ENCODE measurements around the gene CALR3.
"Not testable (repeated sequence)": the region's sequence is repeated elsewhere in the genome, so short reads cannot be mapped to it uniquely, and the experiment has no call there.

CALR3 gene

GRCh38 chr19:16452325-16452724 is 43.6 kb downstream of the CALR3 start:
- no peak overlapping the region for H3K4me3 Mint-ChIP-seq

GRCh38 chr19:16449330-16449961 is 46.5 kb downstream of the CALR3 start:
- DNase-seq: peak; percentile 44 to 57 (median 47)
- H3K4me3 Mint-ChIP-seq: peak overlapping the region; percentile 53 to 67
- peak overlapping the region; percentile 88 to 92 for H3K27ac Mint-ChIP-seq

More at GRCh38 chr19:16452325-16452724, 43.6 kb downstream of the CALR3 start:
- peak overlapping the region in 1 of 2 donors; percentile 54 for H3K27ac Mint-ChIP-seq
- no peaks in the 10 kb centered on the region for H3K27me3 Mint-ChIP-seq
- no peak for DNase-seq
- peaks cover 3 to 6% of the 10 kb centered on the region in 2 donors for H3K9me3 Mint-ChIP-seq
- H3K4me1 Mint-ChIP-seq (ENCODE audit: low read depth in 2 of 2): peaks cover 52 to 65% of the 10 kb centered on the region in 2 donors
- H3K36me3 Mint-ChIP-seq (ENCODE audit: insufficient read depth): peaks cover 16% of the 10 kb centered on the region
- ATAC-seq (replicated peaks): no peak

GRCh38 chr19:16448872-16449271 is 47.1 kb downstream of the CALR3 start:
- H3K4me3 Mint-ChIP-seq: peak overlapping the region; percentile 53 to 67
- not testable (repeated sequence) for H3K9me3 Mint-ChIP-seq; DNase-seq; ATAC-seq (replicated peaks); H3K27me3 Mint-ChIP-seq
- peak overlapping the region; percentile 88 to 92 for H3K27ac Mint-ChIP-seq
- H3K4me1 Mint-ChIP-seq (ENCODE audit: low read depth in 2 of 2): peaks cover 58 to 70% of the 10 kb centered on the region in 2 donors
- H3K36me3 Mint-ChIP-seq (ENCODE audit: insufficient read depth): peaks cover 16% of the 10 kb centered on the region

More at GRCh38 chr19:16449330-16449961, 46.5 kb downstream of the CALR3 start:
- Mint-ChIP-seq H3K4me1 (ENCODE audit: low read depth in 2 of 2) (peaks cover 59 to 70% of the 10 kb centered on the region in 2 donors), H3K27me3 (no peaks in the 10 kb centered on the region), H3K9me3 (peaks cover 3 to 6% of the 10 kb centered on the region in 2 donors), H3K36me3 (ENCODE audit: insufficient read depth) (peaks cover 19% of the 10 kb centered on the region)
- ATAC-seq (replicated peaks): peak; percentile 86

GRCh38 chr19:16446724-16447368 is 49.1 kb downstream of the CALR3 start:
- peak; percentile 79 for ATAC-seq (replicated peaks)
- peaks cover 17% of the 10 kb centered on the region for H3K36me3 Mint-ChIP-seq (ENCODE audit: insufficient read depth)

GRCh38 chr19:16446108-16446723 is 49.8 kb downstream of the CALR3 start:
- H3K36me3 Mint-ChIP-seq (ENCODE audit: insufficient read depth): peaks cover 24% of the 10 kb centered on the region
- H3K9me3 Mint-ChIP-seq: peaks cover 3 to 6% of the 10 kb centered on the region in 2 donors
- ATAC-seq (replicated peaks) (no peak), DNase-seq (no peak)
- H3K4me1 Mint-ChIP-seq (ENCODE audit: low read depth in 2 of 2): peaks cover 61 to 65% of the 10 kb centered on the region in 2 donors
- H3K4me3 Mint-ChIP-seq: peak overlapping the region; percentile 65 to 67
- H3K27ac Mint-ChIP-seq: peak overlapping the region; percentile 87 to 92
- no peaks in the 10 kb centered on the region for H3K27me3 Mint-ChIP-seq

More at GRCh38 chr19:16446724-16447368, 49.1 kb downstream of the CALR3 start:
- H3K9me3 Mint-ChIP-seq: peaks cover 3 to 6% of the 10 kb centered on the region in 2 donors
- H3K4me3 Mint-ChIP-seq: peak overlapping the region; percentile 65 to 67
- peak; percentile 61 to 62 (median 61) for DNase-seq
- H3K27me3 Mint-ChIP-seq: no peaks in the 10 kb centered on the region
- peak overlapping the region; percentile 87 to 92 for H3K27ac Mint-ChIP-seq
- peaks cover 62 to 66% of the 10 kb centered on the region in 2 donors for H3K4me1 Mint-ChIP-seq (ENCODE audit: low read depth in 2 of 2)

GRCh38 chr19:16445238-16446107 is 50.5 kb downstream of the CALR3 start:
- Mint-ChIP-seq H3K27ac (peak overlapping the region in 1 of 2 donors; percentile 92), H3K4me1 (ENCODE audit: low read depth in 2 of 2) (peaks cover 58 to 59% of the 10 kb centered on the region in 2 donors), H3K9me3 (peaks cover 3 to 6% of the 10 kb centered on the region in 2 donors), H3K27me3 (no peaks in the 10 kb centered on the region), H3K36me3 (ENCODE audit: insufficient read depth) (peaks cover 31% of the 10 kb centered on the region), H3K4me3 (peak overlapping the region in 1 of 2 donors; percentile 67)
- DNase-seq (no peak), ATAC-seq (replicated peaks) (no peak)

GRCh38 chr19:16444269-16444600 is 51.7 kb downstream of the CALR3 start:
- Mint-ChIP-seq H3K36me3 (ENCODE audit: insufficient read depth) (peaks cover 38% of the 10 kb centered on the region), H3K4me1 (ENCODE audit: low read depth in 2 of 2) (peaks cover 51 to 53% of the 10 kb centered on the region in 2 donors), H3K9me3 (no peaks in the 10 kb centered on the region), H3K4me3 (no peak overlapping the region), H3K27ac (peak overlapping the region; percentile 26 to 84), H3K27me3 (no peaks in the 10 kb centered on the region)
- ATAC-seq (replicated peaks) (no peak), DNase-seq (no peak)

- H3K9me3 Mint-ChIP-seq: no peaks in the 10 kb centered on the region
- H3K36me3 Mint-ChIP-seq (ENCODE audit: insufficient read depth): peaks cover 44% of the 10 kb centered on the region
- DNase-seq (no peak), ATAC-seq (replicated peaks) (no peak)
- no peak overlapping the region for H3K27ac Mint-ChIP-seq
- no peaks in the 10 kb centered on the region for H3K27me3 Mint-ChIP-seq
- H3K4me3 Mint-ChIP-seq: no peak overlapping the region
- H3K4me1 Mint-ChIP-seq (ENCODE audit: low read depth in 2 of 2): peaks cover 42 to 43% of the 10 kb centered on the region in 2 donors
Observed at GRCh38 chr19:16442386-16443276, 53.3 kb downstream of the CALR3 start.

GRCh38 chr19:16441661-16442162 is 54.3 kb downstream of the CALR3 start:
- H3K27me3 Mint-ChIP-seq: no peaks in the 10 kb centered on the region
- peak; percentile 24 for ATAC-seq (replicated peaks)
- H3K4me3 Mint-ChIP-seq: no peak overlapping the region
- H3K36me3 Mint-ChIP-seq (ENCODE audit: insufficient read depth): peaks cover 48% of the 10 kb centered on the region
- no peak overlapping the region for H3K27ac Mint-ChIP-seq
- DNase-seq: peak in 2 of 3 experiments; percentile 12 to 16
- peaks cover 33 to 36% of the 10 kb centered on the region in 2 donors for H3K4me1 Mint-ChIP-seq (ENCODE audit: low read depth in 2 of 2)
- no peaks in the 10 kb centered on the region for H3K9me3 Mint-ChIP-seq

- peaks cover 58% of the 10 kb centered on the region for H3K36me3 Mint-ChIP-seq (ENCODE audit: insufficient read depth)
- no peaks in the 10 kb centered on the region for H3K27me3 Mint-ChIP-seq
- H3K9me3 Mint-ChIP-seq: no peaks in the 10 kb centered on the region
- H3K27ac Mint-ChIP-seq: no peak overlapping the region
- no peak for ATAC-seq (replicated peaks)
- peaks cover 5 to 9% of the 10 kb centered on the region in 2 donors for H3K4me1 Mint-ChIP-seq (ENCODE audit: low read depth in 2 of 2)
- H3K4me3 Mint-ChIP-seq: no peak overlapping the region
- DNase-seq: no peak
Observed at GRCh38 chr19:16436780-16437332, 59.1 kb downstream of the CALR3 start.

- Mint-ChIP-seq H3K27ac (peak overlapping the region; percentile 60 to 72), H3K4me1 (ENCODE audit: low read depth in 2 of 2) (peaks cover 5 to 9% of the 10 kb centered on the region in 2 donors)
Observed at GRCh38 chr19:16435999-16436650, 59.8 kb downstream of the CALR3 start.

More at GRCh38 chr19:16435999-16436650, 59.8 kb downstream of the CALR3 start:
- H3K27me3 Mint-ChIP-seq: no peaks in the 10 kb centered on the region
- peaks cover 51% of the 10 kb centered on the region for H3K36me3 Mint-ChIP-seq (ENCODE audit: insufficient read depth)
- no peak for DNase-seq
- ATAC-seq (replicated peaks): peak; percentile 24
- H3K9me3 Mint-ChIP-seq: no peaks in the 10 kb centered on the region
- no peak overlapping the region for H3K4me3 Mint-ChIP-seq

Measured in effector memory CD8-positive, alpha-beta T cell (primary cell).